Heart left ventricle (tissue), 13 donors: ENCODE results near the gene PTPRN2.

Experiments used
- CTCF ChIP-seq, 12 donors: fragments of 200-600 bp; sonication (generic) in 4 of 12; IDR thresholded peaks; one replicate each; pipeline versions ENCODE4 v1.5.0 to v1.8.0; 2018 to 2022; ENCODE audit warnings: antibody characterized with exemption in 12 of 12, mild to moderate bottlenecking in 5 of 12
- POLR2A ChIP-seq, 2 donors: fragments of 450-650 bp; IDR thresholded peaks; one replicate each; pipeline ENCODE4 v1.6.1; 2017; ENCODE audit warnings: antibody characterized with exemption in 2 of 2, mild to moderate bottlenecking in 2 of 2, moderate library complexity in 2 of 2
- donor health status: ischemic (EF 13 %, LVEDD 7.1; RV severe dilation, severe dysfunction).
- donor health status: DM: no; HTN: yes; CAD: no.
- donor health status: DM: no; HTN: no; CAD: no.
- donor health status: ischemic (EF 25% LVEDD 6.9; RV normal size, moderate dysfunction).
- donor health status: ischemic (EF 25% LVEDD 5.7; RV mildly dilated, moderate dysfunction).
- donor health status: ischemic (EF 35%, LVEDD 5.7; RV mildly dilated, moderate dysfunction).
- donor health status: nonischemic (EF 11% LVEDD 7.7; RV severe dilation, severe dysfunction).
- donor health status: DM: yes; HTN: yes; CAD: no.
- donor health status: PGD.
- donor health status: ischemic (EF 29% LVEDD 5.4; RV normal size, mild dysfunction).
- donor health status: nonischemic (EF 23%, LVEDD 6.1; RV moderate dilation, normal function).

GRCh38 chr7:157671358-157672255 lies 916.0 kb downstream of the PTPRN2 start:
- TF ChIP-seq POLR2A (IDR thresholded peaks at IDR 0.05) (no peak), CTCF (IDR thresholded peaks at IDR 0.05) (no peak)
